Iris pigment epithelial cell (primary cell): ENCODE results near the gene ADAMTSL1.

ENCODE experiments used
- DNase-seq: peaks from one replicate; pipeline ENCODE4 v3.0.0-alpha.2; 2011; ENCODE audit warnings: low read depth

ADAMTSL1 gene

GRCh38 chr9:18605766-18606180 is 131.8 kb downstream of the ADAMTSL1 start:
- DNase-seq: peak; percentile 71

GRCh38 chr9:18606281-18606680 is 132.3 kb downstream of the ADAMTSL1 start:
- DNase-seq: peak; percentile 48

GRCh38 chr9:18606846-18607245 is 132.9 kb downstream of the ADAMTSL1 start:
- DNase-seq: peak; percentile 33

- DNase-seq: peak; percentile 25
Measured at GRCh38 chr9:18608371-18608770, 134.4 kb downstream of the ADAMTSL1 start.

- no peak for DNase-seq
Measured at GRCh38 chr9:18610956-18611355, 137.0 kb downstream of the ADAMTSL1 start.

- DNase-seq: no peak
Measured at GRCh38 chr9:18611971-18612370, 138.0 kb downstream of the ADAMTSL1 start.

- DNase-seq: no peak
Measured at GRCh38 chr9:18614116-18614515, 140.2 kb downstream of the ADAMTSL1 start.

GRCh38 chr9:18614651-18615050 is 140.7 kb downstream of the ADAMTSL1 start:
- no peak for DNase-seq

- no peak for DNase-seq
Measured at GRCh38 chr9:18616976-18617375, 143.0 kb downstream of the ADAMTSL1 start.

GRCh38 chr9:18617759-18618158 is 143.8 kb downstream of the ADAMTSL1 start:
- no peak for DNase-seq

GRCh38 chr9:18618862-18619261 is 144.9 kb downstream of the ADAMTSL1 start:
- no peak for DNase-seq

- DNase-seq: no peak
Measured at GRCh38 chr9:18622186-18622836, 148.4 kb downstream of the ADAMTSL1 start.

- peak; percentile 67 for DNase-seq
Measured at GRCh38 chr9:18623221-18624079, 149.5 kb downstream of the ADAMTSL1 start.

- no peak for DNase-seq
Measured at GRCh38 chr9:18626046-18626698, 152.2 kb downstream of the ADAMTSL1 start.

GRCh38 chr9:18629136-18629535 is 155.2 kb downstream of the ADAMTSL1 start:
- no peak for DNase-seq

GRCh38 chr9:18632632-18633403 is 158.9 kb downstream of the ADAMTSL1 start:
- DNase-seq: peak; percentile 96

GRCh38 chr9:18636781-18637180 is 162.8 kb downstream of the ADAMTSL1 start:
- DNase-seq: no peak

- DNase-seq: peak; percentile 74
Measured at GRCh38 chr9:18638371-18639249, 164.7 kb downstream of the ADAMTSL1 start.

GRCh38 chr9:18639911-18640310 is 166.0 kb downstream of the ADAMTSL1 start:
- DNase-seq: no peak

GRCh38 chr9:18658804-18659705 is 185.1 kb downstream of the ADAMTSL1 start:
- DNase-seq: peak; percentile 79
